ENCODE results near the gene RECQL5. TPM values are rescaled to one million over a fixed set of nuclear protein-coding genes. Genes with fewer than 3 reads are reported as not detected.

Gene RECQL5
- total and polyA plus RNA-seq, 2 of the 8 experiments (the other 6 are each of a cell fraction or from before 2014, with no cell fraction given), result 15.1 to 41.1 TPM

GRCh38 chr17:75658237-75658636 is 8.7 kb downstream of the RECQL5 start:
- no peak overlapping the region for H3K56ac ChIP-seq (replicated peaks; ENCODE audit: insufficient read length, low read depth, low read length)
- TF ChIP-seq EP300 (IDR thresholded peaks at IDR 0.05; ENCODE audit: borderline replicate concordance in 1 of 2, low read depth in 2 of 2, low read length in 2 of 2) (no peak), CTCF (IDR thresholded peaks at IDR 0.05; ENCODE audit: control extremely low read depth in 1 of 3, insufficient read depth in 1 of 3, low read depth in 1 of 3, low read length in 3 of 3) (no peak), SP4 (IDR thresholded peaks at IDR 0.05; ENCODE audit: low read length) (no peak), SP1 (IDR thresholded peaks at IDR 0.05; ENCODE audit: low read depth, low read length) (no peak), ASH2L (IDR thresholded peaks at IDR 0.05; ENCODE audit: low read length) (no peak)
- no peaks in the 10 kb centered on the region for H3K79me1 ChIP-seq (ENCODE audit: low read depth, low read length)
- no peak overlapping the region for H2AK5ac ChIP-seq (ENCODE audit: low read depth, low read length)
- no peak overlapping the region for H2BK120ac ChIP-seq (replicated peaks; ENCODE audit: low read depth, low read length)
- H3K18ac ChIP-seq (ENCODE audit: extremely low read depth, low read length), result no peak overlapping the region
- no peaks in the 10 kb centered on the region for H3K4me1 ChIP-seq (replicated peaks in 1 of 4; ENCODE audit: control insufficient read depth in 3 of 4, insufficient read depth in 4 of 4, low read length in 3 of 4)
- 88% methylated on average over 5 of the region's 5 CpGs; no CpG with 5 or more reads in 1 of the 2 experiments for WGBS, 2 experiments (ENCODE audit: extremely low coverage in 1 of 2, insufficient coverage in 1 of 2, insufficient read length in 1 of 2, insufficient replicate concordance in 2 of 2, low coverage in 1 of 2, low lambda C conversion rate in 2 of 2, missing lambda C conversion rate in 1 of 2)
- no peak overlapping the region for H2BK20ac ChIP-seq (ENCODE audit: low read length)
- H3K79me2 ChIP-seq (ENCODE audit: control insufficient read depth in 1 of 2, insufficient read depth in 2 of 2, low read length in 2 of 2), result no peaks in the 10 kb centered on the region
- H3K4ac ChIP-seq (replicated peaks; ENCODE audit: insufficient read length, low read depth, low read length), result no peak overlapping the region
- DNase-seq (ENCODE audit: low read depth in 1 of 2, low spot score in 2 of 2) (no peak), FAIRE-seq (no peak)
- no peak overlapping the region for H3K27ac ChIP-seq (ENCODE audit: low read depth, low read length)
- ChIA-PET CTCF (ENCODE audit: partially characterized antibody) (interaction anchor here (0.8 to 51.0 kb wide), 6 partner anchors 9 to 91 kb away, joined by 3 to 2200 read pairs (median 5); partner anchors contain the start of genes RECQL5, SAP30BP and SMIM5), POLR2A (ENCODE audit: partially characterized antibody) (interaction anchor here (0.9 to 5.8 kb wide), 8 partner anchors 9 to 169 kb away, joined by 3 to 42 read pairs (median 3); partner anchors contain the start of genes RECQL5, SAP30BP and UNK)
- H4K20me1 ChIP-seq (replicated peaks in 1 of 2; ENCODE audit: control insufficient read depth in 1 of 2, insufficient read depth in 2 of 2, low read length in 2 of 2), result peaks cover 0 to 5% of the 10 kb centered on the region in 2 experiments
- no peak overlapping the region for H4K91ac ChIP-seq (replicated peaks; ENCODE audit: insufficient read length, low read length)
- no peaks in the 10 kb centered on the region for H3K9me3 ChIP-seq (ENCODE audit: insufficient read depth in 2 of 2, low read depth in 1 of 2, low read length in 1 of 2)
- no peak overlapping the region for H3K4me3 ChIP-seq (ENCODE audit: extremely low read depth in 1 of 4, insufficient read depth in 2 of 4, low read depth in 3 of 4, low read length in 4 of 4)
- H2BK5ac ChIP-seq (ENCODE audit: low read depth, low read length), result no peak overlapping the region
- H2BK12ac ChIP-seq (ENCODE audit: low read depth, low read length), result no peak overlapping the region
- no peak overlapping the region for H3K14ac ChIP-seq (ENCODE audit: insufficient read length)
- peaks cover 4 to 33% (median 15%) of the 10 kb centered on the region in 4 experiments; a peak in 6 of 8 replicates for H3K36me3 ChIP-seq (ENCODE audit: control insufficient read depth in 2 of 4, insufficient read depth in 4 of 4, low read length in 3 of 4)
- no peak overlapping the region for H3K23ac ChIP-seq (ENCODE audit: insufficient read length)
- H3K9ac ChIP-seq (replicated peaks in 1 of 4; ENCODE audit: extremely low read depth in 1 of 4, low read depth in 3 of 4, low read length in 3 of 4), result no peak overlapping the region
- no peak overlapping the region for H4K8ac ChIP-seq (ENCODE audit: extremely low read depth, insufficient read depth, low read length)
- no peak overlapping the region for H4K5ac ChIP-seq (ENCODE audit: insufficient read length, low read depth, low read length)
- no peaks in the 10 kb centered on the region for H3K27me3 ChIP-seq (replicated peaks in 1 of 4; ENCODE audit: control insufficient read depth in 3 of 4, extremely low read depth in 1 of 4, insufficient read depth in 3 of 4, low read length in 3 of 4)
- no peak overlapping the region for H2AFZ ChIP-seq (ENCODE audit: low read length)
- no peak overlapping the region for H2BK15ac ChIP-seq (ENCODE audit: low read length)
- no peaks in the 10 kb centered on the region for H3K23me2 ChIP-seq (ENCODE audit: low read depth, low read length)
- H3K4me2 ChIP-seq (ENCODE audit: insufficient read depth in 1 of 2, low read depth in 2 of 2, low read length in 2 of 2), result no peak overlapping the region

Data from H1 (cell line).